ENCODE results near the gene FRMD4A. TPM values are rescaled to one million over a fixed set of nuclear protein-coding genes. Genes with fewer than 3 reads are reported as not detected.

FRMD4A gene
- total and polyA plus RNA-seq, 10 of the 15 experiments (the other 5 are each of a cell fraction or from before 2014, with no cell fraction given): 17.8 to 75.2 (median 39.1) TPM

GRCh38 chr10:14340051-14340744, 9.5 kb upstream of the FRMD4A start (continued):
- TF ChIP-seq USF1 (IDR thresholded peaks at IDR 0.05; ENCODE audit: borderline replicate concordance, extremely low read length, insufficient read depth, low read depth, low read length) (no peak), SMAD5 (IDR thresholded peaks at IDR 0.05; ENCODE audit: low read depth) (no peak), MEF2A (IDR thresholded peaks at IDR 0.05; ENCODE audit: insufficient read depth, low read depth, low read length) (no peak), TCF7 (IDR thresholded peaks at IDR 0.05; ENCODE audit: borderline replicate concordance) (no peak), E2F4 (IDR thresholded peaks at IDR 0.05; ENCODE audit: low read depth, low read length) (no peak), KDM1A (IDR thresholded peaks at IDR 0.05; ENCODE audit: borderline replicate concordance) (no peak), BCLAF1 (IDR thresholded peaks at IDR 0.05) (no peak), BCL3 (IDR thresholded peaks at IDR 0.05; ENCODE audit: borderline replicate concordance, insufficient read depth, low read depth, low read length, poor library complexity, severe bottlenecking) (no peak), USF2 (IDR thresholded peaks at IDR 0.05; ENCODE audit: borderline replicate concordance, low read depth, low read length) (no peak)

All from GM12878 (cell line).